NOMO-1 (cell line): Measurements from ENCODE around the gene NOSTRIN.

ENCODE experiments used
- DNase-seq, 2 experiments: peaks; one replicate each; lab custom pipeline; 2025; ENCODE audit not compliant: unreplicated experiment in 2 of 2; lab: John Stamatoyannopoulos, UW

Gene NOSTRIN

DNA sequence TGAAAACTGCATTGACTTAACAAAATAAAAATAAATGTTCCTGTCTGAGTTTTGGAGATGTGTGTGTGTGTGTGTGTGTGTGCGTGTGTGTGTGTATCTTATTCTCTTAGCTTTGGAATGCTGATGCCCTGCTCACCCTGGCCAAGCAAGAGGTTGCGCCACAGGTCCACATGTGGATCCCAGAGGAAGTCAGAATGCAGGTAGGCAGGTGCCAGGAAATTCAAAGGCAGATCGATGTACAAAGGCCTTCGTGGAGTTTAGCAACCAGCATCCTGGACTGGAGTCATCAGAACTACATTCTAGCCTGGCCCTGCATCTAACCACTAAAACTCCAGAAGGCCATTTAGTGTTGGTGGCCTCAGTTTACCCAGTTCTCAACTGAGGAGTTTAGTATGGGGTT, 111.1 kb downstream of the NOSTRIN start:
- no peak for DNase-seq
